MM.1S (cell line): ENCODE results near the gene MS4A10.

ENCODE experiments used
- EZH2 ChIP-seq: fragments of 300-600 bp; sonication (generic); optimal IDR thresholded peaks from 2 replicates; pipeline ENCODE3; 2017; ENCODE audit warnings: low read depth, mild to moderate bottlenecking, antibody characterized with exemption, low read length, mixed read lengths
- EZH2phosphoT487 ChIP-seq: fragments of 300-600 bp; sonication (generic); IDR thresholded peaks from 2 replicates; pipeline ENCODE4 v1.6.1; 2018; ENCODE audit warnings: antibody characterized with exemption, low read length
- TF ChIP-seq, protein P1 (sequence below): fragments of 300-600 bp; sonication (generic); IDR thresholded peaks from 2 replicates; pipeline ENCODE4 v1.5.1; 2016; ENCODE audit warnings: antibody characterized with exemption, low read length, mixed read lengths

DNA sequence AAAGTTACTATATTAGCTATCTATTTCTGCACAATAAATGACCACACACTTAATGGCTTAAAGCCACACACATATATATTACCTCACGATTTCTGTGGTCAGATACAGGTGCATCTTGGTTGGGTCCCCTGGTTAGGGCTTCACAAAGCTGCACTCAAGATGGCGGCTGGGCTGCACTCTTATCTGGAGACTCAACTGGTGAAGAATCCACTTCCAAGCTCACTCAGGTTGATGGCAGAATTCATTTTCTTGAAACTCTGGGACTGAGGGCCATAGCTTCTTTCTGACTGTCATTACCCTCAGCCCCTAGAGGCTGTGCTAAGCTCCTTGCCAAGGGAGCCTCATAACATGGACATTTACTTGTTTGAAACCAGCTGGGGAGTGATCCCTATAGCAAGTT lies 5.1 kb upstream of the MS4A10 start:
- TF ChIP-seq EZH2phosphoT487: no peak
- TF ChIP-seq, protein P1, sequence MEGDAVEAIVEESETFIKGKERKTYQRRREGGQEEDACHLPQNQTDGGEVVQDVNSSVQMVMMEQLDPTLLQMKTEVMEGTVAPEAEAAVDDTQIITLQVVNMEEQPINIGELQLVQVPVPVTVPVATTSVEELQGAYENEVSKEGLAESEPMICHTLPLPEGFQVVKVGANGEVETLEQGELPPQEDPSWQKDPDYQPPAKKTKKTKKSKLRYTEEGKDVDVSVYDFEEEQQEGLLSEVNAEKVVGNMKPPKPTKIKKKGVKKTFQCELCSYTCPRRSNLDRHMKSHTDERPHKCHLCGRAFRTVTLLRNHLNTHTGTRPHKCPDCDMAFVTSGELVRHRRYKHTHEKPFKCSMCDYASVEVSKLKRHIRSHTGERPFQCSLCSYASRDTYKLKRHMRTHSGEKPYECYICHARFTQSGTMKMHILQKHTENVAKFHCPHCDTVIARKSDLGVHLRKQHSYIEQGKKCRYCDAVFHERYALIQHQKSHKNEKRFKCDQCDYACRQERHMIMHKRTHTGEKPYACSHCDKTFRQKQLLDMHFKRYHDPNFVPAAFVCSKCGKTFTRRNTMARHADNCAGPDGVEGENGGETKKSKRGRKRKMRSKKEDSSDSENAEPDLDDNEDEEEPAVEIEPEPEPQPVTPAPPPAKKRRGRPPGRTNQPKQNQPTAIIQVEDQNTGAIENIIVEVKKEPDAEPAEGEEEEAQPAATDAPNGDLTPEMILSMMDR: no peak
- TF ChIP-seq EZH2: no peak
